HepG2 (cell line): ENCODE data around the gene ARHGDIA. TPM values are rescaled to one million over a fixed set of nuclear protein-coding genes. Genes with fewer than 3 reads are reported as not detected.
A peak's percentile ranks its signal among the peaks of the same experiment; 100 is the strongest.

ENCODE experiments used
- ARNT2 ChIP-seq: sonication (generic); formaldehyde crosslinking; IDR thresholded peaks from 2 replicates; pipeline ENCODE4 v1.8.0; 2022; ENCODE audit warnings: mild to moderate bottlenecking, low read depth, missing genetic modification reagents, moderate library complexity
- ELF4 ChIP-seq: sonication (generic); formaldehyde crosslinking; IDR thresholded peaks from 2 replicates; pipeline ENCODE4 v1.5.0; 2020; ENCODE audit warnings: missing genetic modification reagents, mild to moderate bottlenecking, moderate library complexity, borderline replicate concordance
- ETV5 ChIP-seq: IDR thresholded peaks from 2 replicates; pipeline ENCODE4 v1.6.1; 2018; ENCODE audit warnings: missing biosample characterization, missing genetic modification reagents, inconsistent platforms, borderline replicate concordance
- FOSL1 ChIP-seq: sonication (generic); formaldehyde crosslinking; IDR thresholded peaks from 2 replicates; pipeline ENCODE4 v1.9.0; 2021; ENCODE audit warnings: missing genetic modification reagents, borderline replicate concordance
- GPN1 ChIP-seq: sonication (generic); formaldehyde crosslinking; IDR thresholded peaks from 2 replicates; pipeline ENCODE4 v1.5.1; 2020; ENCODE audit warnings: missing genetic modification reagents, borderline replicate concordance
- NFRKB ChIP-seq: fragments of 450-650 bp; IDR thresholded peaks from 2 replicates; pipeline ENCODE4 v1.6.1; 2017
- PCBP2 ChIP-seq: fragments of 200-400 bp; formaldehyde crosslinking; optimal IDR thresholded peaks from 2 replicates; pipeline ENCODE3; 2018; ENCODE audit warnings: low read length, low read depth; ENCODE audit not compliant: poor library complexity, severe bottlenecking
- PLSCR1 ChIP-seq: sonication (generic); formaldehyde crosslinking; IDR thresholded peaks from 2 replicates; pipeline ENCODE4 v1.5.0; 2020; ENCODE audit warnings: missing genetic modification reagents, mild to moderate bottlenecking, borderline replicate concordance
- POGZ ChIP-seq: sonication (generic); formaldehyde crosslinking; IDR thresholded peaks from 2 replicates; pipeline ENCODE4 v1.4.0; 2020; ENCODE audit warnings: mild to moderate bottlenecking, missing genetic modification reagents
- SMARCE1 ChIP-seq: fragments of 450-650 bp; IDR thresholded peaks from 2 replicates; pipeline ENCODE4 v1.6.1; 2017; ENCODE audit warnings: borderline replicate concordance
- SRF ChIP-seq: IDR thresholded peaks from 2 replicates; pipeline ENCODE4 v1.6.1; 2011; ENCODE audit warnings: mild to moderate bottlenecking, low read depth, low read length, moderate library complexity
- TFDP2 ChIP-seq: sonication (generic); formaldehyde crosslinking; IDR thresholded peaks from 2 replicates; pipeline ENCODE4 v1.4.0; 2020; ENCODE audit warnings: missing genetic modification reagents
- TRAFD1 ChIP-seq: sonication (generic); formaldehyde crosslinking; IDR thresholded peaks from 2 replicates; pipeline ENCODE4 v1.5.1; 2020; ENCODE audit warnings: missing genetic modification reagents, mild to moderate bottlenecking, borderline replicate concordance
- XBP1 ChIP-seq: sonication (generic); formaldehyde crosslinking; IDR thresholded peaks from 2 replicates; pipeline ENCODE4 v1.5.0; 2020; ENCODE audit warnings: missing genetic modification reagents
- ZBTB44 ChIP-seq: sonication (generic); formaldehyde crosslinking; IDR thresholded peaks from 2 replicates; pipeline ENCODE4 v1.4.0; 2020; ENCODE audit warnings: missing genetic modification reagents
- ZHX1 ChIP-seq: sonication (generic); formaldehyde crosslinking; IDR thresholded peaks from 2 replicates; pipeline ENCODE4 v1.8.1; 2022; ENCODE audit warnings: low read depth, mild to moderate bottlenecking, missing genetic modification reagents
- ZNF484 ChIP-seq: sonication (generic); formaldehyde crosslinking; IDR thresholded peaks from 2 replicates; pipeline ENCODE4 v1.5.1; 2020; ENCODE audit warnings: mild to moderate bottlenecking, low read depth, missing genetic modification reagents, borderline replicate concordance
- ZNF660 ChIP-seq: sonication (generic); formaldehyde crosslinking; IDR thresholded peaks from 2 replicates; pipeline ENCODE4 v1.5.1; 2020; ENCODE audit warnings: mild to moderate bottlenecking, low read depth, missing genetic modification reagents, borderline replicate concordance
- ZNF790 ChIP-seq: sonication (generic); formaldehyde crosslinking; IDR thresholded peaks from 2 replicates; pipeline ENCODE4 v1.8.0; 2022; ENCODE audit warnings: missing genetic modification reagents, mild to moderate bottlenecking, borderline replicate concordance
- polyA plus RNA-seq, 8 experiments: library from polyadenylated mRNA; depleted of rRNA in 3 of 8; stranded (reverse) in 7 of 8; unstranded in 1 of 8; fragments of >200 nt; fragmentation: Illumina TruSeq in 4 of 8; extraction: Trizol in 4 of 8; gene quantifications; 2 replicates each; pipeline versions ENCODE4 v1.2.1 to v1.2.3, GENCODE V29; 2011 to 2016; ENCODE audit warnings: low read depth in 4 of 8, missing spikeins in 1 of 8, mixed read lengths in 1 of 8; ENCODE audit not compliant: insufficient read depth in 1 of 8
- total RNA-seq, 5 experiments: library from RNA; depleted of rRNA; stranded (reverse); fragments of >200 nt; fragmentation: Illumina TruSeq; extraction: Trizol; gene quantifications; 2 replicates each; pipeline ENCODE4 v1.2.3, GENCODE V29; 2016; ENCODE audit warnings: low read depth in 1 of 5

ARHGDIA gene
- total and polyA plus RNA-seq, 2 of the 13 experiments (the other 11 are each of a cell fraction or from before 2014, with no cell fraction given), result 40.0 to 64.0 TPM

GRCh38 chr17:81871387-81872230 is 472 bp upstream of the ARHGDIA start (continued):
- no peak for TF ChIP-seq ZNF660 (CRISPR knock-in tag)
- TF ChIP-seq XBP1, result no peak; the same call in 1 of the 2 replicates
- peak; percentile 96 for TF ChIP-seq TFDP2
- no peak for TF ChIP-seq GPN1 (CRISPR knock-in tag)
- peak; percentile 93; the same call in 1 of the 2 replicates for TF ChIP-seq ZNF484 (CRISPR knock-in tag)
- TF ChIP-seq SRF, result peak; percentile 55; the same call in 1 of the 2 replicates
- peak; percentile 96; the same call in 1 of the 2 replicates for TF ChIP-seq ZHX1 (CRISPR knock-in tag)
- no peak for TF ChIP-seq FOSL1
- peak; percentile 92 for TF ChIP-seq ZNF790
- TF ChIP-seq ELF4 (CRISPR knock-in tag), result peak; percentile 95
- TF ChIP-seq TRAFD1, result no peak
- peak; percentile 96 for TF ChIP-seq ARNT2 (CRISPR knock-in tag)
- no peak for TF ChIP-seq PCBP2
- TF ChIP-seq NFRKB, result no peak
- TF ChIP-seq SMARCE1, result no peak
- TF ChIP-seq PLSCR1, result peak; percentile 97; the same call in 1 of the 2 replicates
- TF ChIP-seq ZBTB44, result peak; percentile 92
- peak; percentile 84 for TF ChIP-seq POGZ (CRISPR knock-in tag)
- peak; percentile 99 for TF ChIP-seq ETV5 (CRISPR knock-in tag)
